GM18858 (cell line): ENCODE results near the gene H3-3A.
A peak's percentile ranks its signal among the peaks of the same experiment; 100 is the strongest.

ENCODE experiments used
- ATAC-seq: cut with Tn5 transposase; IDR thresholded peaks from one replicate; pipeline ENCODE4 v1.9.1; 2021; ENCODE audit not compliant: unreplicated experiment

The H3-3A gene

GRCh38 chr1:226062558-226063223 is at the start of gene H3-3A:
Gene H3-3A (plus strand): TSS chr1:226062716. CDS start chr1:226064352, 1,636 bp downstream.
- ATAC-seq: peak; percentile 42

- no peak for ATAC-seq
Observed at GRCh38 chr1:226017070-226017469, 45.4 kb upstream of the H3-3A start.

GRCh38 chr1:226019572-226019971 is 42.9 kb upstream of the H3-3A start:
- no peak for ATAC-seq

- ATAC-seq: no peak
Observed at GRCh38 chr1:226021401-226021800, 41.1 kb upstream of the H3-3A start.

- no peak for ATAC-seq
Observed at GRCh38 chr1:226021801-226022200, 40.7 kb upstream of the H3-3A start.

- no peak for ATAC-seq
Observed at GRCh38 chr1:226023735-226024134, 38.8 kb upstream of the H3-3A start.

- ATAC-seq: no peak
Observed at GRCh38 chr1:226026833-226027232, 35.7 kb upstream of the H3-3A start.

- no peak for ATAC-seq
Observed at GRCh38 chr1:226027538-226028217, 34.8 kb upstream of the H3-3A start.

GRCh38 chr1:226029093-226029496 is 33.4 kb upstream of the H3-3A start:
- peak; percentile 94 for ATAC-seq

GRCh38 chr1:226029568-226030225 is 32.8 kb upstream of the H3-3A start:
- no peak for ATAC-seq

- ATAC-seq: no peak
Observed at GRCh38 chr1:226033582-226033981, 28.9 kb upstream of the H3-3A start.

- ATAC-seq: no peak
Observed at GRCh38 chr1:226033991-226034390, 28.5 kb upstream of the H3-3A start.

GRCh38 chr1:226034482-226034881 is 28.0 kb upstream of the H3-3A start:
- ATAC-seq: no peak

- no peak for ATAC-seq
Observed at GRCh38 chr1:226035915-226036314, 26.6 kb upstream of the H3-3A start.

GRCh38 chr1:226038661-226039060 is 23.9 kb upstream of the H3-3A start:
- ATAC-seq: no peak

- ATAC-seq: no peak
Observed at GRCh38 chr1:226041419-226041818, 21.1 kb upstream of the H3-3A start.

GRCh38 chr1:226044514-226045101 is 17.9 kb upstream of the H3-3A start:
- no peak for ATAC-seq

- no peak for ATAC-seq
Observed at GRCh38 chr1:226046240-226046639, 16.3 kb upstream of the H3-3A start.

- ATAC-seq: no peak
Observed at GRCh38 chr1:226047495-226047894, 15.0 kb upstream of the H3-3A start.

GRCh38 chr1:226048886-226049285 is 13.6 kb upstream of the H3-3A start:
- no peak for ATAC-seq

GRCh38 chr1:226050133-226050532 is 12.4 kb upstream of the H3-3A start:
- ATAC-seq: no peak

- no peak for ATAC-seq
Observed at GRCh38 chr1:226051365-226051764, 11.2 kb upstream of the H3-3A start.
